Esophagus squamous epithelium (tissue), 4 donors: ENCODE data around the gene ANXA1.

Experiments
- POLR2A ChIP-seq, 4 donors: fragments of 450-650 bp; IDR thresholded peaks; one replicate each; pipeline ENCODE4 v1.6.1; 2017; ENCODE audit warnings: antibody characterized with exemption in 4 of 4, mild to moderate bottlenecking in 4 of 4, moderate library complexity in 3 of 4
- TF ChIP-seq, protein P1 (sequence below), 6 experiments: fragments of 450-650 bp in 4 of 6; fragments of 200-600 bp in 2 of 6; sonication (generic) in 2 of 6; IDR thresholded peaks; one replicate each; pipeline ENCODE4 v1.5.1; 2016 to 2019; ENCODE audit warnings: antibody characterized with exemption in 6 of 6, mild to moderate bottlenecking in 4 of 6, moderate library complexity in 4 of 6

DNA sequence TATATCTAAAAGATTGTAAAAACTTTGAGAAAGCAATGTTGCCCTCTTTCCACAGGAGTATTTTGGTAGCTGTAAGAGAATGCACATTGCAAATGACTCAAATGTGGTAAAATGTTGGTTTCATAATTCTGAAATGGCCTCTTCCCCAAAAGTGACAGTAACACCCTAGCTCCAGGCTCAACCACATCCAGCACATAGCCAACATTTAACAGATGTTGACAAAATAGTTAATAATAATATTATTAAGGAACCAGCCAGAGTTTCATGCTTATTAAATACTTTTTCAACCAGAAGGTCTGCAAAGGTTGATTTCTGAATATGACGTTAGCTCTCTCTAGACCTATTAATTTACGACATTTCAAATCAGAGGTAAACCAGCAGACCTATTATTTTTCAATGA, 1.3 kb downstream of the ANXA1 start:
- TF ChIP-seq, protein P1, sequence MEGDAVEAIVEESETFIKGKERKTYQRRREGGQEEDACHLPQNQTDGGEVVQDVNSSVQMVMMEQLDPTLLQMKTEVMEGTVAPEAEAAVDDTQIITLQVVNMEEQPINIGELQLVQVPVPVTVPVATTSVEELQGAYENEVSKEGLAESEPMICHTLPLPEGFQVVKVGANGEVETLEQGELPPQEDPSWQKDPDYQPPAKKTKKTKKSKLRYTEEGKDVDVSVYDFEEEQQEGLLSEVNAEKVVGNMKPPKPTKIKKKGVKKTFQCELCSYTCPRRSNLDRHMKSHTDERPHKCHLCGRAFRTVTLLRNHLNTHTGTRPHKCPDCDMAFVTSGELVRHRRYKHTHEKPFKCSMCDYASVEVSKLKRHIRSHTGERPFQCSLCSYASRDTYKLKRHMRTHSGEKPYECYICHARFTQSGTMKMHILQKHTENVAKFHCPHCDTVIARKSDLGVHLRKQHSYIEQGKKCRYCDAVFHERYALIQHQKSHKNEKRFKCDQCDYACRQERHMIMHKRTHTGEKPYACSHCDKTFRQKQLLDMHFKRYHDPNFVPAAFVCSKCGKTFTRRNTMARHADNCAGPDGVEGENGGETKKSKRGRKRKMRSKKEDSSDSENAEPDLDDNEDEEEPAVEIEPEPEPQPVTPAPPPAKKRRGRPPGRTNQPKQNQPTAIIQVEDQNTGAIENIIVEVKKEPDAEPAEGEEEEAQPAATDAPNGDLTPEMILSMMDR (IDR thresholded peaks at IDR 0.05): peak in 1 of 6 experiments; percentile 3
- no peak for TF ChIP-seq POLR2A (IDR thresholded peaks at IDR 0.05)
